Stimulated activated naive B cell treated with anti-CD40 and anti-IgM and Interleukin-4, amounts not matched to agents 10 μg/mL and 1 μg/mL and 100 μg/mL, for 72 hours (primary cell): ENCODE results near the gene KIAA1210.

Experiments
- ATAC-seq, 2 donors: fragments of 150-1000 bp; cut with Tn5 transposase; replicated peaks; 2 replicates each; pipeline ENCODE4 v1.10.0; 2021; ENCODE audit warnings: moderate library complexity in 1 of 2
- DNase-seq: peaks from one replicate; pipeline ENCODE4 v3.0.0; 2021
- H3K27ac Mint-ChIP-seq: one replicate; pipeline ENCODE4 v1.8.0; 2022; ENCODE audit warnings: mild to moderate bottlenecking, mixed read lengths
- H3K27me3 Mint-ChIP-seq, 2 donors: one replicate each; pipeline ENCODE4 v1.8.0; 2022; ENCODE audit warnings: mixed read lengths in 2 of 2
- H3K36me3 Mint-ChIP-seq, 2 donors: one replicate each; pipeline ENCODE4 v1.8.0; 2022; ENCODE audit warnings: mixed read lengths in 2 of 2, mild to moderate bottlenecking in 1 of 2
- H3K4me1 Mint-ChIP-seq, 2 donors: one replicate each; pipeline ENCODE4 v1.8.0; 2022; ENCODE audit warnings: mixed read lengths in 2 of 2, mild to moderate bottlenecking in 1 of 2
- H3K4me3 Mint-ChIP-seq, 2 donors: one replicate each; pipeline ENCODE4 v1.8.0; 2022; ENCODE audit warnings: mild to moderate bottlenecking in 2 of 2, mixed read lengths in 2 of 2, moderate library complexity in 1 of 2
- H3K9me3 Mint-ChIP-seq, 2 donors: one replicate each; pipeline ENCODE4 v1.8.0; 2022; ENCODE audit warnings: mixed read lengths in 2 of 2, mild to moderate bottlenecking in 1 of 2

Gene KIAA1210

GRCh38 chrX:119121341-119121740, 6.3 kb downstream of the KIAA1210 start:
- Mint-ChIP-seq H3K9me3 (no peaks in the 10 kb centered on the region), H3K4me3 (no peak overlapping the region), H3K36me3 (no peaks in the 10 kb centered on the region), H3K27me3 (peaks cover 3 to 14% of the 10 kb centered on the region in 2 donors), H3K4me1 (peaks cover 0 to 5% of the 10 kb centered on the region in 2 donors), H3K27ac (no peak overlapping the region)
- DNase-seq (no peak), ATAC-seq (no peak)

DNA sequence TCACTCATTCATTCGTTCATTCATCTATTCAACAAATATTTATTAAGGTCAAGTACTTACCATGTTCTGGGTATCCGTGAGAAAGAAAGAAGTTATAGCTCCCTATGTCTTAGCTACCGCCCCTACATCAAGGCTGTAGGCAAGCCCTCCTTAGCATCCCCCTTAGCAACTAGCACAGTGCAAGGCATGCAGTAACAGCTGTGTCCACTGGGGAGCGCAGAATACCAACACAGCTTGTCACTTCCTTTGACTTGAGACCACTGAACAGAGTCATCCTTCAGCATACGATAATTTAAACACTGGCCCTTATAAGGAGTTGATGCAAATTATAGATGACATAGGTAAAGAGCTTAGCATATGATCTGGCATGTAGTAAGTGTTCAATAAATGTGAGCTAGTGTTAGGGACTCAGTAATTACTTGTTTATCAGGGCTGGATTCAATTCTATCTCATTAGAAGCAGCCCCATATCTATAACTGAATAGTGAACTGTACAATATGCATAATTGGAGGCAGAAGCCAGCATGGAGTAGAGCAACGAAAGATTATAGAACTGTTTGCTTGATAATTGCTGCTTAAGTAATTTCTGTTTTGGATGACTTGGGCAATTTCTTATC, 8.7 kb downstream of the KIAA1210 start:
- peaks cover 6 to 14% of the 10 kb centered on the region in 2 donors for H3K27me3 Mint-ChIP-seq
- no peaks in the 10 kb centered on the region for H3K36me3 Mint-ChIP-seq
- peak; percentile 23 for DNase-seq
- no peak overlapping the region for H3K27ac Mint-ChIP-seq
- no peaks in the 10 kb centered on the region for H3K9me3 Mint-ChIP-seq
- no peak overlapping the region for H3K4me3 Mint-ChIP-seq
- ATAC-seq = peak; percentile 84 to 90
- H3K4me1 Mint-ChIP-seq = peaks cover 0 to 5% of the 10 kb centered on the region in 2 donors

DNA sequence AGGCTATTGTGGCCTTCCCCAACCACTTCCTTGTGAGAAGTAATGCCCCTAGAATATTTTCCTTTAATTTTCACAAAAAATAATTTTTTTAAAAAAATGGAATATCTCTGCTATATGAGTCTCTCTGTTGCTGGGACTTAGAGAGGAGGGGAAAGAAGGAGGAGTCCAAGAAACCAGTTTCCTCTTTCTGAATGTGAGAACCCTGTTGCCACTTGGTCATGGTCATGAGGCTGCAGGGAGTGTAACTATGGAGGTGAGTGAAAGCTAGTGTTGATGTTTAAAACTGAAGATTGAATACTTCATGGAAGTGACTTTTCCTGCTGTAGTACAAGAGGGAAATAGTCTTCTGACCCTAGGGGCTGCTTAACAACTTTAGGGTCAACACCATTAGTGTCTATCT, 20.4 kb downstream of the KIAA1210 start:
- DNase-seq (no peak), ATAC-seq (no peak)
- no peak overlapping the region for H3K4me3 Mint-ChIP-seq
- H3K4me1 Mint-ChIP-seq = no peaks in the 10 kb centered on the region
- no peaks in the 10 kb centered on the region for H3K36me3 Mint-ChIP-seq
- peaks cover 15 to 20% of the 10 kb centered on the region in 2 donors for H3K27me3 Mint-ChIP-seq
- no peak overlapping the region for H3K27ac Mint-ChIP-seq
- no peaks in the 10 kb centered on the region for H3K9me3 Mint-ChIP-seq

DNA sequence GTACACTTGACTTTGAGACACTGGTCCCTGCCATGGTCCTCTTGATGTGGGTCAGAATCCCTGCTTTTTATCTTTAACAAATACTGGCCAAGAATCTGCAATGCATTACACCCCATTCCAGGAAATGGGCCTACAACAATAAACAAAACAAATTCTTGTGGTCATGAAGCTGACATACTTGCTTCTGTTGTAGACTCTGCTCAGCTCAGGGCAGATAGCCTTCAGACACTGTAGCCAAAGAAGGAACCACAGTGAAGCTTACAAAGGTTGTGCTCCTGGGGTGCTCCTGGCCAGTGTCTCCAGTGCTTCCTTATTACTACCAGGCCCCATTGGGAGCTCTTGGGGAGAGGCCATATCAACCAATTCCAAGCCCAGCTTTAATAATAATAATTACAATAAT, 21.8 kb downstream of the KIAA1210 start:
- Mint-ChIP-seq H3K36me3 (no peaks in the 10 kb centered on the region), H3K4me1 (no peaks in the 10 kb centered on the region), H3K27ac (no peak overlapping the region), H3K27me3 (peaks cover 15 to 20% of the 10 kb centered on the region in 2 donors), H3K9me3 (no peaks in the 10 kb centered on the region), H3K4me3 (no peak overlapping the region)
- no peak for DNase-seq
- no peak for ATAC-seq

GRCh38 chrX:119101168-119101567, 26.4 kb downstream of the KIAA1210 start:
- H3K36me3 Mint-ChIP-seq = no peaks in the 10 kb centered on the region
- DNase-seq (no peak), ATAC-seq (no peak)
- no peak overlapping the region for H3K27ac Mint-ChIP-seq
- peaks cover 15 to 30% of the 10 kb centered on the region in 2 donors for H3K27me3 Mint-ChIP-seq
- no peaks in the 10 kb centered on the region for H3K4me1 Mint-ChIP-seq
- no peak overlapping the region for H3K4me3 Mint-ChIP-seq
- H3K9me3 Mint-ChIP-seq = no peaks in the 10 kb centered on the region

DNA sequence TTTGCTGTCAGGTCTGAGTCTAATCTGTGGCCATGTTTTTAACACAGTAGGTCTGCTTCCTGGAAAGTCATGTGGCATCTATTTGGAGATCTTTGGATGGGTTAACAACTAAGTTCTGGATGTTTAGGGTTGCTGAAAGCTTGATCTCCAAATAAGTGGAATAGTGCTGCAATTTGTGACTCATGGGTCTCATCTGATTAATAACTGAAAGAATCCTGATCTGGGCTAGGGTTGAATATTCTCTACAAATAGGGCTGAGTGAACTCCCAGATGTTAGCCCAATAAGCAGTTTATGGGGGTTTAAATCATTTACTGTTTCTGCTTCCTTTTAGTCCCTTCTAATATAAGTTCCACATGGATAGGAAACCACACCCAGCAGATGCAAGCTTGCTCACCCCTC, 31.7 kb downstream of the KIAA1210 start:
- Mint-ChIP-seq H3K4me3 (no peak overlapping the region), H3K27me3 (peaks cover 0 to 25% of the 10 kb centered on the region in 2 donors), H3K27ac (no peak overlapping the region), H3K4me1 (no peaks in the 10 kb centered on the region), H3K9me3 (no peaks in the 10 kb centered on the region), H3K36me3 (no peaks in the 10 kb centered on the region)
- DNase-seq (no peak), ATAC-seq (no peak)

- H3K27me3 Mint-ChIP-seq = peaks cover 0 to 25% of the 10 kb centered on the region in 2 donors
- no peak for ATAC-seq
Observed at GRCh38 chrX:119094819-119095218, 32.8 kb downstream of the KIAA1210 start.

GRCh38 chrX:119093991-119094735, 33.4 kb downstream of the KIAA1210 start:
- ATAC-seq (no peak), DNase-seq (no peak)
- Mint-ChIP-seq H3K4me1 (peaks cover 5 to 7% of the 10 kb centered on the region in 2 donors), H3K9me3 (no peaks in the 10 kb centered on the region), H3K27ac (no peak overlapping the region), H3K27me3 (peaks cover 0 to 20% of the 10 kb centered on the region in 2 donors), H3K4me3 (no peak overlapping the region), H3K36me3 (no peaks in the 10 kb centered on the region)

More at GRCh38 chrX:119094819-119095218, 32.8 kb downstream of the KIAA1210 start:
- Mint-ChIP-seq H3K36me3 (no peaks in the 10 kb centered on the region), H3K4me1 (peaks cover under 1% of the 10 kb centered on the region in 2 donors), H3K9me3 (no peaks in the 10 kb centered on the region), H3K4me3 (no peak overlapping the region), H3K27ac (no peak overlapping the region)
- no peak for DNase-seq

DNA sequence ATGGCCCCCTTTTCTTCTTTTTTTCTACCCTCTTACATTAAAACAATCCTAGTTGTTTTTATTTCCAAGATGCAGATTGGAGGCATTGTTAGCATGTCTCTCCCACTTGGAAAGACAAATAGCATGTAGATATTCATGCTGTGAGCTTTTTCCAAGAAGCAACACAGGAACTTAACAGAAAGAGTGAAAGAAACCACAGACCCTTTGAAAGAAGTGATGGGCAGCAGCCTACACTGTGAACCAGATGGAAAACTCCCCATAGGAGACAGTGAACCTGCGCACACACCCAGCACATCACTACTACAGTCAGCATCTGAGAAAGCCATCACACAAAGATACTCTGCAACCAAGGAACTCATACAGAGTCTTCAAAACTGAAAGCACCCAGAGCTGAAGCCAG, 37.0 kb downstream of the KIAA1210 start:
- DNase-seq (no peak), ATAC-seq (no peak)
- H3K4me3 Mint-ChIP-seq = no peak overlapping the region
- no peaks in the 10 kb centered on the region for H3K36me3 Mint-ChIP-seq
- no peaks in the 10 kb centered on the region for H3K27me3 Mint-ChIP-seq
- no peak overlapping the region for H3K27ac Mint-ChIP-seq
- no peaks in the 10 kb centered on the region for H3K9me3 Mint-ChIP-seq
- peaks cover 5 to 8% of the 10 kb centered on the region in 2 donors for H3K4me1 Mint-ChIP-seq

- Mint-ChIP-seq H3K27ac (no peak overlapping the region), H3K4me3 (no peak overlapping the region), H3K36me3 (no peaks in the 10 kb centered on the region), H3K27me3 (no peaks in the 10 kb centered on the region), H3K9me3 (no peaks in the 10 kb centered on the region), H3K4me1 (peaks cover 5 to 8% of the 10 kb centered on the region in 2 donors)
- peak; percentile 46 to 60 for ATAC-seq
- no peak for DNase-seq
Observed at GRCh38 chrX:119089619-119090018, 38.0 kb downstream of the KIAA1210 start.

- Mint-ChIP-seq H3K4me1 (peaks cover 5 to 8% of the 10 kb centered on the region in 2 donors), H3K27ac (no peak overlapping the region), H3K27me3 (no peaks in the 10 kb centered on the region), H3K36me3 (no peaks in the 10 kb centered on the region), H3K4me3 (no peak overlapping the region), H3K9me3 (no peaks in the 10 kb centered on the region)
- ATAC-seq (no peak), DNase-seq (no peak)
Observed at GRCh38 chrX:119087121-119087520, 40.5 kb downstream of the KIAA1210 start.

GRCh38 chrX:119084766-119085165, 42.8 kb downstream of the KIAA1210 start:
- Mint-ChIP-seq H3K4me1 (peaks cover 3 to 7% of the 10 kb centered on the region in 2 donors), H3K4me3 (no peak overlapping the region), H3K27ac (no peak overlapping the region), H3K36me3 (no peaks in the 10 kb centered on the region), H3K9me3 (no peaks in the 10 kb centered on the region), H3K27me3 (peaks cover 2 to 13% of the 10 kb centered on the region in 2 donors)
- ATAC-seq = no peak
- no peak for DNase-seq

DNA sequence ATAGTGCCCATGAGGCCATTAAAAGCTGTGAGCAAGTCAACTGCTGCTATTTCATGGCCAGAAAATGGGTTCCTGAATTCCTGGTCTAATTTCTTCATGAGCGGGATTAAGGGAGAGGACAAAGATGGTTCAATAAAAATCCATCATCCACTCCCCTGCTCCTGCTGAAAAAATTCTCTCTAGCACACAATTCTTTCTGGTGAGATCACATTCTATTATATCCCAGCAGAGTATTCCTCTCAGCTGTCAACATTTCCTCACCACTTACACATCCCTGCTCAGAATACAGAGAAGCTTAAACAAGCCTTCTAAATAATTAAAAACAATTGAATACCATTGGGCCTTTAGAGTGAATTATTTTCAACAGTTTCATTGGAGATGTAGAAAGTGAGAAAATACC, 45.3 kb downstream of the KIAA1210 start:
- Mint-ChIP-seq H3K4me3 (no peak overlapping the region), H3K4me1 (no peaks in the 10 kb centered on the region), H3K27ac (no peak overlapping the region), H3K36me3 (no peaks in the 10 kb centered on the region), H3K9me3 (no peaks in the 10 kb centered on the region), H3K27me3 (peaks cover 9 to 21% of the 10 kb centered on the region in 2 donors)
- ATAC-seq (no peak), DNase-seq (no peak)

DNA sequence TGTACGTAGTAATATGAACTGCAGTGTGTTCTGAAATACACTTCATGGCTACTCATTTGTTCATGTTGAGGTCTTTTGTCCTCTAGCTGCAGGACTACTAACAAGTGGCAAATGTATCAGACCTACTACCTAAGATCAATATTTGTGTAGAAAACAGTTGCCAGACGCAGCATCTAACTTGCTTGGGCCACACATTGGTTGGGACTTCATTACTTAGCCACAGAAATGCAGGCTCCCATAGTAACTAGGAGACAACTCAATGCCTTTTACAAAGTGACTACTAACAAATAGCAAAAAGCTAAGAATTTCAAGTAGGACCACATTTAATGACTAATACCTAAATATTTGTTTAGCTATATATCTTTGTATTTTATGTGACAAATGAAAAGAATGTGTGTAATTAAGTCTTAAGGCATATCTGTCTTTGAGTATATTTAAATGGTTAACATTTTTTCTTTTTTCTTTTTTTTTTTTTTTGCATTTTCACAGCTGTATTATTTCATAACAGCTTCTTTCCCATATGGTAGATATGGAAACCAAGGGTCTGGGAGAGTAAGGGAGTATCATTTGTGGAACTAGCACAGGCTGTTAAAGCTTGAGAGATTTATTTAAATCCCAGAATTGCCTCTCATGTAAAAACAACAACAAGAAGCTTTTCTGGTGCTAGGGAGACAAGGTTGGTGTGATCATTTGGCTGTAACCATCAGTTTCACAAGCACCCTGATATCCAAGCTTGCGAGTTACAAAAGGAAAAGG, 52.2 kb downstream of the KIAA1210 start:
- peaks cover 5 to 7% of the 10 kb centered on the region in 2 donors for H3K4me1 Mint-ChIP-seq
- DNase-seq = no peak

More for the DNA sequence above, 52.2 kb downstream of the KIAA1210 start:
- no peak for ATAC-seq
- peaks cover 9 to 20% of the 10 kb centered on the region in 2 donors for H3K27me3 Mint-ChIP-seq
- no peak overlapping the region for H3K27ac Mint-ChIP-seq
- no peaks in the 10 kb centered on the region for H3K36me3 Mint-ChIP-seq
- no peaks in the 10 kb centered on the region for H3K9me3 Mint-ChIP-seq
- H3K4me3 Mint-ChIP-seq = no peak overlapping the region
